GM23248 (cell line): Measurements from ENCODE around the gene RHBDL3. TPM values are rescaled to one million over a fixed set of nuclear protein-coding genes. Genes with fewer than 3 reads are reported as not detected.

Source experiments
- DNase-seq: peaks from one replicate; pipeline ENCODE4 v3.0.0-alpha.2; 2015
- H2AFZ ChIP-seq: fragments of 200-600 bp; sonication (generic); 2 replicates; pipeline ENCODE4 v1.6.1; 2016; ENCODE audit warnings: antibody characterized with exemption
- H3F3A ChIP-seq: fragments of 200-600 bp; sonication (generic); 2 replicates; pipeline ENCODE4 v1.6.1; 2016; ENCODE audit warnings: mild to moderate bottlenecking, antibody characterized with exemption, mixed run types; ENCODE audit not compliant: insufficient read depth
- H3K27ac ChIP-seq: fragments of 200-600 bp; sonication (generic); 2 replicates; pipeline ENCODE4 v1.5.1; 2016; ENCODE audit warnings: mild to moderate bottlenecking
- H3K27me3 ChIP-seq: fragments of 200-600 bp; sonication (generic); replicated peaks from 2 replicates; pipeline ENCODE4 v1.6.1; 2016; ENCODE audit warnings: mild to moderate bottlenecking; ENCODE audit not compliant: insufficient read depth
- H3K36me3 ChIP-seq: fragments of 200-600 bp; sonication (generic); 2 replicates; pipeline ENCODE4 v1.6.1; 2016; ENCODE audit warnings: low read depth, mild to moderate bottlenecking
- H3K4me1 ChIP-seq: fragments of 200-600 bp; sonication (generic); 2 replicates; pipeline ENCODE4 v1.6.1; 2016; ENCODE audit warnings: mild to moderate bottlenecking; ENCODE audit not compliant: insufficient read depth
- H3K4me2 ChIP-seq: fragments of 200-600 bp; sonication (generic); one replicate; pipeline ENCODE4 v1.6.1; 2016; ENCODE audit warnings: mild to moderate bottlenecking; ENCODE audit not compliant: unreplicated experiment
- H3K4me3 ChIP-seq: fragments of 200-600 bp; sonication (generic); 2 replicates; pipeline ENCODE4 v1.5.1; 2016; ENCODE audit warnings: mild to moderate bottlenecking
- H3K79me2 ChIP-seq: fragments of 200-600 bp; sonication (generic); 2 replicates; pipeline ENCODE4 v1.6.1; 2016; ENCODE audit warnings: mild to moderate bottlenecking; ENCODE audit not compliant: insufficient read depth
- H3K9ac ChIP-seq: fragments of 200-600 bp; sonication (generic); 2 replicates; pipeline ENCODE4 v1.6.1; 2016; ENCODE audit warnings: mild to moderate bottlenecking
- H3K9me2 ChIP-seq: fragments of 200-600 bp; sonication (generic); 2 replicates; pipeline ENCODE4 v1.6.1; 2016; ENCODE audit warnings: mixed run types, mild to moderate bottlenecking, moderate library complexity; ENCODE audit not compliant: insufficient read depth
- H3K9me3 ChIP-seq: fragments of 200-600 bp; sonication (generic); one replicate; pipeline ENCODE4 v1.6.1; 2017; ENCODE audit warnings: low read depth
- H4K20me1 ChIP-seq: fragments of 200-600 bp; sonication (generic); 2 replicates; pipeline ENCODE4 v1.6.0; 2016; ENCODE audit not compliant: insufficient read depth
- EZH2 ChIP-seq: fragments of 200-600 bp; sonication (generic); IDR thresholded peaks from 2 replicates; pipeline ENCODE4 v1.6.1; 2018; ENCODE audit warnings: antibody characterized with exemption, mild to moderate bottlenecking; ENCODE audit not compliant: insufficient read depth, poor library complexity, severe bottlenecking
- EZH2phosphoT487 ChIP-seq: fragments of 200-600 bp; sonication (generic); IDR thresholded peaks from 2 replicates; pipeline ENCODE4 v1.6.1; 2018; ENCODE audit warnings: antibody characterized with exemption, moderate library complexity, mild to moderate bottlenecking, low read depth; ENCODE audit not compliant: insufficient read depth
- WGBS, 2 experiments: methylation state at CpG; one replicate each; pipeline ENCODE4 v1.1.6; 2015 to 2017; ENCODE audit warnings: low lambda C conversion rate in 2 of 2, low coverage in 1 of 2; ENCODE audit errors: missing lambda C conversion rate in 2 of 2; 5-methylcytosine and 5-hydroxymethylcytosine counted together
- in situ Hi-C: fragments of 300-500 bp; cut with MboI; formaldehyde crosslinking; loops from 2 replicates; pipeline ENCODE4 v1.15.0; 2020
- polyA plus RNA-seq: library from polyadenylated mRNA; unstranded; fragments of >200 nt; fragmentation: Nextera tagmentation; extraction: Ambion mirVana; gene quantifications from 2 replicates; pipeline ENCODE4 v1.2.1, GENCODE V29; 2016
- total RNA-seq: library from RNA; depleted of rRNA; stranded (reverse); fragments of >200 nt; shearing (Covaris generic); gene quantifications from 2 replicates; pipeline ENCODE4 v1.2.3, GENCODE V29; 2014; rRNA removed

The RHBDL3 gene
- 0.11 TPM in 1 of 2 replicates, not detected in the other for total RNA-seq
- polyA plus RNA-seq = 0.09 TPM in 1 of 2 replicates, not detected in the other

GRCh38 chr17:32265192-32265923 lies at the start of gene RHBDL3:
Gene RHBDL3 (plus strand): TSS chr17:32265832. CDS start chr17:32266190, 358 bp downstream.
- H3K79me2 ChIP-seq = no peaks in the 10 kb centered on the region
- H4K20me1 ChIP-seq = no peaks in the 10 kb centered on the region
- WGBS, 2 experiments = 4 to 13% methylated on average over 12 to 45 of the region's 68 CpGs
- in situ Hi-C loops = no loop called here
- no peaks in the 10 kb centered on the region for H3K4me1 ChIP-seq
- TF ChIP-seq EZH2phosphoT487 = no peak
- TF ChIP-seq EZH2 = peak; percentile 61
- H2AFZ ChIP-seq = peak within 1 kb of the TSS; percentile 56
- H3K4me3 ChIP-seq = peak within 1 kb of the TSS; percentile 67
- no peaks in the 10 kb centered on the region for H3K9me3 ChIP-seq
- H3K9me2 ChIP-seq = no peaks in the 10 kb centered on the region
- peaks cover 32% of the 10 kb centered on the region for H3K27me3 ChIP-seq
- DNase-seq = peak; percentile 39
- H3F3A ChIP-seq = 0 out of 2 replicates have a peak, but pooled peaks cover 3% of the 10 kb centered on the region
- no peak within 1 kb of the TSS for H3K9ac ChIP-seq
- H3K36me3 ChIP-seq = no peaks in the 10 kb centered on the region
- H3K27ac ChIP-seq = no peak within 1 kb of the TSS
- H3K4me2 ChIP-seq = peak within 1 kb of the TSS; percentile 70

- no peak for TF ChIP-seq EZH2phosphoT487
- no peak overlapping the region for H3K4me2 ChIP-seq
- in situ Hi-C loops = no loop called here
Measured at GRCh38 chr17:32222621-32223020, 43.0 kb upstream of the RHBDL3 start.

GRCh38 chr17:32223703-32224102 lies 41.9 kb upstream of the RHBDL3 start:
- H3K4me2 ChIP-seq = no peak overlapping the region
- no peak for DNase-seq
- H3K36me3 ChIP-seq = no peaks in the 10 kb centered on the region
- WGBS, 2 experiments = 93 to 96% methylated on average over 3 of the region's 3 CpGs
- no peaks in the 10 kb centered on the region for H3K4me1 ChIP-seq
- H4K20me1 ChIP-seq = no peaks in the 10 kb centered on the region
- no peak overlapping the region for H3K9ac ChIP-seq
- H3K9me2 ChIP-seq = no peaks in the 10 kb centered on the region
- TF ChIP-seq EZH2 (no peak), EZH2phosphoT487 (no peak)
- no peaks in the 10 kb centered on the region for H3K27me3 ChIP-seq
- H2AFZ ChIP-seq = no peak overlapping the region
- H3K79me2 ChIP-seq = no peaks in the 10 kb centered on the region
- no peaks in the 10 kb centered on the region for H3K9me3 ChIP-seq
- no peak overlapping the region for H3K4me3 ChIP-seq
- no peak overlapping the region for H3K27ac ChIP-seq
- in situ Hi-C loops = no loop called here
- no peaks in the 10 kb centered on the region for H3F3A ChIP-seq

More at GRCh38 chr17:32222621-32223020, 43.0 kb upstream of the RHBDL3 start:
- no peaks in the 10 kb centered on the region for H4K20me1 ChIP-seq
- peak; percentile 52 for DNase-seq
- H3K27ac ChIP-seq = no peak overlapping the region
- no peak overlapping the region for H3K9ac ChIP-seq
- 36 to 38% methylated on average over 3 of the region's 3 CpGs for WGBS, 2 experiments
- no peak overlapping the region for H2AFZ ChIP-seq
- H3K9me2 ChIP-seq = no peaks in the 10 kb centered on the region
- H3K4me3 ChIP-seq = no peak overlapping the region
- no peaks in the 10 kb centered on the region for H3K27me3 ChIP-seq
- no peaks in the 10 kb centered on the region for H3F3A ChIP-seq
- H3K36me3 ChIP-seq = no peaks in the 10 kb centered on the region
- H3K79me2 ChIP-seq = no peaks in the 10 kb centered on the region
- no peaks in the 10 kb centered on the region for H3K9me3 ChIP-seq
- no peaks in the 10 kb centered on the region for H3K4me1 ChIP-seq

GRCh38 chr17:32226886-32227285 lies 38.7 kb upstream of the RHBDL3 start:
- no peak for DNase-seq
- Histone ChIP-seq H3K9me3 (no peaks in the 10 kb centered on the region), H3K4me3 (no peak overlapping the region), H4K20me1 (no peaks in the 10 kb centered on the region), H3F3A (no peaks in the 10 kb centered on the region), H3K9me2 (no peaks in the 10 kb centered on the region), H3K27ac (no peak overlapping the region), H3K79me2 (no peaks in the 10 kb centered on the region), H3K36me3 (no peaks in the 10 kb centered on the region), H3K4me1 (no peaks in the 10 kb centered on the region), H3K9ac (no peak overlapping the region), H3K4me2 (no peak overlapping the region), H3K27me3 (no peaks in the 10 kb centered on the region), H2AFZ (no peak overlapping the region)
- in situ Hi-C loops = no loop called here
- 94 to 96% methylated on average over 3 of the region's 3 CpGs for WGBS, 2 experiments
- TF ChIP-seq EZH2phosphoT487 = no peak
- no peak for TF ChIP-seq EZH2
